Prostate gland (tissue), 2 donors: Measurements from ENCODE around the gene CRTAC1.

ENCODE experiments used
- POLR2A ChIP-seq: fragments of 450-650 bp; IDR thresholded peaks from one replicate; pipeline ENCODE4 v1.6.1; 2016; ENCODE audit warnings: antibody characterized with exemption, mild to moderate bottlenecking
- POLR2AphosphoS5 ChIP-seq: sonication (generic); formaldehyde crosslinking; IDR thresholded peaks from one replicate; pipeline ENCODE4 v1.6.1; 2017; ENCODE audit warnings: antibody characterized with exemption
- TF ChIP-seq, protein P1 (sequence below), 4 experiments: fragments of 200-600 bp in 2 of 4; fragments of 450-650 bp in 2 of 4; sonication (generic) in 2 of 4; IDR thresholded peaks; 1 replicate in 3 of 4; 2 replicates in 1 of 4; pipeline ENCODE4 v1.5.1; 2016 to 2019; ENCODE audit warnings: antibody characterized with exemption in 4 of 4, mild to moderate bottlenecking in 2 of 4, moderate library complexity in 2 of 4

GRCh38 chr10:97923057-97923456, 107.4 kb downstream of the CRTAC1 start:
- TF ChIP-seq, protein P1, sequence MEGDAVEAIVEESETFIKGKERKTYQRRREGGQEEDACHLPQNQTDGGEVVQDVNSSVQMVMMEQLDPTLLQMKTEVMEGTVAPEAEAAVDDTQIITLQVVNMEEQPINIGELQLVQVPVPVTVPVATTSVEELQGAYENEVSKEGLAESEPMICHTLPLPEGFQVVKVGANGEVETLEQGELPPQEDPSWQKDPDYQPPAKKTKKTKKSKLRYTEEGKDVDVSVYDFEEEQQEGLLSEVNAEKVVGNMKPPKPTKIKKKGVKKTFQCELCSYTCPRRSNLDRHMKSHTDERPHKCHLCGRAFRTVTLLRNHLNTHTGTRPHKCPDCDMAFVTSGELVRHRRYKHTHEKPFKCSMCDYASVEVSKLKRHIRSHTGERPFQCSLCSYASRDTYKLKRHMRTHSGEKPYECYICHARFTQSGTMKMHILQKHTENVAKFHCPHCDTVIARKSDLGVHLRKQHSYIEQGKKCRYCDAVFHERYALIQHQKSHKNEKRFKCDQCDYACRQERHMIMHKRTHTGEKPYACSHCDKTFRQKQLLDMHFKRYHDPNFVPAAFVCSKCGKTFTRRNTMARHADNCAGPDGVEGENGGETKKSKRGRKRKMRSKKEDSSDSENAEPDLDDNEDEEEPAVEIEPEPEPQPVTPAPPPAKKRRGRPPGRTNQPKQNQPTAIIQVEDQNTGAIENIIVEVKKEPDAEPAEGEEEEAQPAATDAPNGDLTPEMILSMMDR (IDR thresholded peaks at IDR 0.05): no peak
- TF ChIP-seq POLR2A: no peak
- no peak for TF ChIP-seq POLR2AphosphoS5
